HPDE6-E6E7 (cell line): Measurements from ENCODE around the gene ADAM8.
"Not testable (repeated sequence)": the region's sequence is repeated elsewhere in the genome, so short reads cannot be mapped to it uniquely, and the experiment has no call there.

ENCODE experiments used
- DNase-seq: peaks from one replicate; pipeline ENCODE4 v3.0.0; 2011; ENCODE audit warnings: missing footprints; ENCODE audit errors: extremely low spot score

ADAM8 gene

DNA sequence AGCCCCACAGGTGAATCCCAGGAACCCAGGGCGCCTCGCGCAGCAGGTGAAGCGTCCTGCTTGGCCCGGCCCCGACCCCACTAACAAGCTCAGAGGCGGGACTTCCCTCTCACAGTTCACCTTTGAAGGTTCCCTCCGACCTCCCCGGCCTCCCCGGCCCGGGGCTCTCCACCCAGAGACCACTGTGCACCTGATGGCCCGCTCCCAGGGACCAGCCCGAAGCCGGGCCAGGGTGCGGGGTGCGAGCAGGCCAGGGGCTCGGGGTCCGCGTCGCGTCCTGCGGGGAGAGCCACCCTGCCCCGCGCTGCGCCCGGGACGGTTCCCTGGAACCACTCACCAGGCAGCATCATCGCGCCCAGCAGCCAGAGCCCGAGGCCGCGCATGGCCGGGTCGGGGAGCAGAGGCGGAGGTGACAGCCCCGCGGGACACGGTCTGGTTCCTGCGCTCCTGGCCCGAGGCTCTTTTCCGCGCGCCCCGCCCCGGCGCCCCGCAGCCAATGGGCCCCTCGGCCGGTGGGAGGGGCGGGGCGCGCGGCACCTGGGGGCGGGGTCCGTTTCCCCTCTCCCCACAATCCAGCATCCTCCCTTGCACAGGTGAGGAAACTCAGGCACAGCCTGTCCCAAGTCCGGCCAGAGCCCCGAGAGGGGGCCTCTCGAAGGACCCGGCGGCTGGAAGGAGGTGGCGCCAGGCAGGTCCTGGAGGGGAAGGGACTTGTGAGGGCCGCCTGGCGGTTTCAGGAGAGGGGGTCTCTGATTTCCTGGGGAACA lies at the start of gene ADAM8:
Gene ADAM8 (minus strand): TSS at position 434 of the 767 bp plus-strand sequence. CDS start 51 bp downstream, at position 383.
- no peak for DNase-seq

DNA sequence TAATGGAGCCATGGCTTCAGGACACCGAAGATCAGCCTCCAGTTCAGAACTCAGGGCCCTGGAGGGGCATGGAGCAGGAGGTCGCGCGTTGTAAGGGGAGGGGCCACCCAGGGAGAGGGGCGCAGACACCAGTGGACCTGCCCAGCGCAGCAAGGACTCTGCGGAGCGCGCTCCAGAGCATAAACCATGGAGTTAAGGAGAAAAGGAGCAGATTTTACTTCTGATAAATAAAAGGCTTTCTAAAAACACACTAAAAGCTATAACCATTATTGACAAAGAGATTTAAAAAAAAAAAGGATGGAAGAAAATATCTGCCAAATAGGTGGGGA lies 49.5 kb upstream of the ADAM8 start:
- no peak for DNase-seq

DNA sequence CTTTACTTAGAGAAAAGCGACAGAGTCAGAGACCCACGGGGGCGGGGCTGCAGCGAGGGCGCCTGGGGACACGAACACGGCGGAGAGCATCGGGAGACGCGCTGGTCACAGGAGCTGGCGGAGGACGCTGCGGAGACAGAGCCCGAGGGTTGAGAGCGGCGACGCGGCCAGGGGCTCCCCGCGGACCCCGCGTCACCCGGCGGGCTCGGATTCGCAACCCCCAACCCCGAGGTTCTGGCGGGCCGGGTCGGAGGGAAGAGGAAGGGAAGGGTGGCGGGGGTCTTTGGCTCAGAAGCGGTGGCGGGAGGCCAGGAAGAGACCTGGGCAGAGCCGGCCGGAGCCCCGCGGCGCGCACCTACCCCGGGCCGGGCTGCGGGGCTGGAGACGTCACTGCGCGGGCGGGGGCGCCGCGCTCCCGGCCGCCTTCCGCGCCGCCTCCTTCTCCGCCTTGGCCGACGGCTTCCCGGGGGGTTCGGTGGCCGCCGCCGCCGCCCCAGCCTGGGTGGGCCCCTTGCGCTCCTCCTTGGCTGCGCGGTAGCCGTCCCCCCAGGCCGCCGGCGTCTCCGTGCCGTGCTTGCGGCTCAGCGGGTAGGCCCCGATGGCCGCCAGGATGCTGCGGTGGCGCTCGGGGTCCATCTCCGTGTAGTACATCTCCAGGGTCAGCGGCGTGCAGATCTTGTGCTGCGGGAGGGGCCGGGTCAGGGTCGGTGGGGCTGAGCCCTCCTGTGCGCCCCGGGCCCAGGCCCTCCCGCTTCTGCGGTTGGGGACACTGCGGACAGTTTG lies 49.0 kb upstream of the ADAM8 start:
- no peak for DNase-seq

DNA sequence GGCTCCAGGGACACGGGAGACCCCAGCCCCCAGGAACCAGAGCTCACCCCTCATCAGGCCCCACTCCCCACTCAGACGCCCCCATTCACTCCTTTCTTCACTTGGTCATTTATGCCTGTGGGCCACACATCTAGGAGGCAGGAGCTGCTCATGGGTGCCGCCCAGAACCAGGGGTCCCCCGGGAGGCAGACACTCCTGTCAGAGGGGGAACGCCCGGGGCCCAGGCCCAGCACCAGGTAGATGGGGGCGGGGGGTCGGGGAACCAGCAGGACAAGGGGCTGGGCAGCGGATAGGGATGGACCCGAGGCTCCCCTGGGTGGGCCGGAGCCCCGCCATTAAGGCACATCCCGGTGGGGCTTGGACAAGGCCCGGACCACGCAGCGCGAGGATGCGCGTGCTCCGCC lies 48.2 kb upstream of the ADAM8 start:
- no peak for DNase-seq

DNA sequence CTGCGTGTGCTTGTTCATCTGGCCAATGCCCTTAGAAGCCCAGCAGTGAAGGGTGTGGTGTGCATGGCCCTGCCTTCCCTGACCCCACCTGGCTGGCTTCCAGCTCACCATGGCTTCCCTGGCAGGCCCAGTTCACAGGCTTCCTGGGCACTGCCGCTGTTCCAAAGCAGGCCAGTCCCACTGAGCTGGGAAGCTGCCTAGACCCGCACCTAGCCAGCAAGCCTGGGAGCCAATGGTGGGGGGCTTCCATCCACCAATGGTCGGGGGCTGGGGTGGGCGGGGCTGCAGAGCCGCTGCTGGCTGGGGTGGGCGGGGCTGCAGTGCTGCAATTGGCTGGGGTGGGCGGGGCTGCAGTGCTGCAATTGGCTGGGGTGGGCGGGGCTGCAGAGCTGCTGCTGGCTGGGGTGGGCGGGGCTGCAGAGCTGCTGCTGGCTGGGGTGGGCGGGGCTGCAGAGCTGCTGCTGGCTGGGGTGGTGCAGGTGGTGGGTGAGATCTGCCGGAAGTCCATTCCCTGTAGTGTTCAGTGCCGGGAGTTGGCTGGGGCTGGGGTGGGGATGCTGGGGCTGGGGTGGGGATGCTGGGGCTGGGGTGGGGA lies 47.6 kb upstream of the ADAM8 start:
- DNase-seq, result no peak

DNA sequence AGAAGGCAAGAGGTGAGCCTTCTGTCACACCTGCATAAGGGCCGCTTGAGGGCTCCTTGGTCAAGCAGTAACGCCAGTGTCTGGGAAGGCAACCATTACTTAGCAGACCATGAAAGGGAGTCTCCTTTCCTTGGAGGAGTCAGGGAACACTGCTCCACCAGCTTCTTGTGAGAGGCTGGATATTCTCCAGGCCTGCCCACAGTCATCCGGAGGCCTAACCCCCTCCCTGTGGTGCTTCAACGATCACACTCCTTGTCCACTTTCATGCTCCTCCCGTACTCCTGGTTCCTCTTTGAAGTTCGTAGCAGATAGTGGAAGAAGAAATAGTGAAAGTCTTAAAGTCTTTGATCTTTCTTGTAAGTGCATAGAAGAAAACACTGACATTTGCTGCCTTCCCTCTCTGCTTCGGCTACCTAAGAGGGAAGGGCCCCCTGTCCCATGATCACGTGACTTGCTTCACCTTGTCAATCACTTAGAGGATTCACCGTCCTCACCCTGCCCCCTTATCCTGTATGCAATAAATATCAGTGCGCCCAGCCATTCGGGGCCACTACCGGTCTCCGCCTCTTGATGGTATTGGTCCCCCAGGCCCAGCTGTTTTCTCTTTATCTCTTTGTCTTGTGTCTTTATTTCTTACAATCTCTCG lies 45.5 kb upstream of the ADAM8 start:
- DNase-seq, result not testable (repeated sequence)

DNA sequence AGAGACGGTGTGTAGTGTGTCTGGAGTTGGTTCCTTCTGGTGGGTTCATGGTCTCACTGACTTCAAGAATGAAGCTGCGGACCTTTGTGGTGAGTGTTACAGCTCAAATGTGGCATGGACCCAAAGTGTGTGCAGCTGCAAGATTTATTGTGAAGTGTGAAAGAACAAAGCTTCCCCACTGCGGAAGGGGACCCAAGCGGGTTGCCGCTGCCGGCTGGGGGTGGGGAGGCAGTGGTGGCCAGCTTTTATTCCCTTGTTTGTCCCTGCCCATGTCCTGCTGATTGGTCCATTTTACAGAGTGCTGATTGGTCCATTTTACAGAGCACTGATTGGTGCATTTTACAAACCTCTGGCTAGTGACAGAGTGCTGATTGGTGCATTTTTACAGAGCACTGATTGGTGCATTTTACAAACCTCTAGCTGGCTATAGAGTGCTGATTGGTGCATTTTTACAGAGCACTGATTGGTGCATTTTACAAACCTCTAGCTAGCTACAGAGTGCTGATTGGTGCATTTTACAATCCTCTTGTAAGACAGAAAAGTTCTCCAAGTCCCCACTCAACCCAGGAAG lies 44.3 kb upstream of the ADAM8 start:
- DNase-seq, result not testable (repeated sequence)

DNA sequence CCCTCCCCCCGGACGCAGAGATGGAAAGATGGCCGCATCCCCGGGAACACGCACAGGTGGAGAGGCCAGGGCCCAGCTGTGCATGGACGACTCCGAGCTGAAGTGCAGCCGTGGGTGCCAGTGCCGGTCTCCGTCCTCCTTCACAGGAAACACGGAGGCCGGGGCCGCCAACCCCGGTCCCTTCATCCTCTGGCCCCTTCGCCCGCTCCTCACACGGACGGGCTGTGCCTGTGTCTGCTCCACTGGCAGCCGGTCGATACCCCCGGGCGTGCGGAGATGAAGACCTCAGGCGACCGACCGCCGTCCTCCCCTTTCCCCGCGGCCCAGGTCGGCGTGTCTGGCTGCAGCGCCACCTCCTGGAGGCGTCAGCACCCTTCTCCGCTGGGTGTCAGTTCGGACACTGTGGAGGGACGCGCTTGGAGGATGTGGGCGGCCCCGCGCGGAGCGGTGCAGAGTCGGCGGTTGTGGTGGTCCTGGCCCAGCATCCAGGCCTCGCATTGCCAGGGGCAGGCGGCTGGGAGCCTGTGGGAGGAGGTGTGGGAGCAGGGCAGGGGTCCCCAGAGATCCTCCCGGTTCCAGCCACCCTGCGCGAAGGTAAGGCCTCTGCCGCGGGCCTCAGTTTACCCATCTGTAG lies 41.9 kb upstream of the ADAM8 start:
- no peak for DNase-seq

DNA sequence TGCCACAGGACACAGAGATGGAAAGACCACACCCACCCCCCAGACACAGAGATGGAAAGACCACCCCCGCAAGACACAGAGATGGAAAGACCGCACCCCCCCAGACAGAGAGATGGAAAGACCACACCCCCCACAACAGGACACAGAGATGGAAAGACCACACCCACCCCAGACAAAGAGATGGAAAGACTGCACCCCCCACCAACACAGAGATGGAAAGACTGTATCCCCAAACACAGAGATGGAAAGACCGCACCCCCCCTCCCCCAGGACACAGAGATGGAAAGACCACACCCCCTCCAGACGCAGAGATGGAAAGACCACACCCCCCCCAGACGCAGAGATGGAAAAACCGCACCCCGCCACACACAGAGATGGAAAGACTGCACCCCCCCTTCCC lies 40.1 kb upstream of the ADAM8 start:
- no peak for DNase-seq

DNA sequence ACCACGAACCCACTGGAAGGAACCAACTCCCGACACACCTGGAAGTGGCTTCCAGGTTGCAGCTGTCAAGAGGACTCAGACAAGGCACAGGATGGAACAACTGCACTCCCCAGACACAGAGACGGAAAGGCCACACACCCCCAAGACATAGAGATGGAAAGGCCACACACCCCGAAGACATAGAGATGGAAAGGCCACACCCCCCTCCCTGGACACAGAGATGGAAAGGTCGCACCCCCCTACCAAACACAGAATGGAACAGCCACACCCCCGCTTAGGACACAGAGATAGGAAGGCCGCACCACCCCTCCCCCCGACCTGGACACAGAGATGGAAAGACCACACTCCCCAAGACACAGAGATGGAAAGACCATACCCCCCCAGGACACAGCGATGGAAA lies 39.6 kb upstream of the ADAM8 start:
- no peak for DNase-seq

DNA sequence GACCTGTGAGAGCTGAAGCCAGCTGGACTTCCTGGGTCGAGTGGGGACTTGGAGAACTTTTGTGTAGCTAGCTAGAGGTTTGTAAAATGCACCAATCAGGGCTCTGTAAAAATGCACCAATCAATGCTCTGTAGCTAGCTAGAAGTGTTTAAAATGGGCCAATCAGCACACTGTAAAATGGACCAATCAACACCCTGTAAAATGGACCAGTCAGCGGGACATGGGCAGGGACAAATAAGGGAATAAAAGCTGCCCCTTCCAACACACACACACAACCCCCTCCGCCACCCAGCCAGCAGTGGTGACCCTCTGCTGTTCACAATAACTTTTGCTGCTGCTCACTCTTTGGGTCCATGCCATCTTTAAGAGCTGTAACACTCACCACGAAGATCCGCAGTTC lies 39.2 kb upstream of the ADAM8 start:
- DNase-seq, result no peak

DNA sequence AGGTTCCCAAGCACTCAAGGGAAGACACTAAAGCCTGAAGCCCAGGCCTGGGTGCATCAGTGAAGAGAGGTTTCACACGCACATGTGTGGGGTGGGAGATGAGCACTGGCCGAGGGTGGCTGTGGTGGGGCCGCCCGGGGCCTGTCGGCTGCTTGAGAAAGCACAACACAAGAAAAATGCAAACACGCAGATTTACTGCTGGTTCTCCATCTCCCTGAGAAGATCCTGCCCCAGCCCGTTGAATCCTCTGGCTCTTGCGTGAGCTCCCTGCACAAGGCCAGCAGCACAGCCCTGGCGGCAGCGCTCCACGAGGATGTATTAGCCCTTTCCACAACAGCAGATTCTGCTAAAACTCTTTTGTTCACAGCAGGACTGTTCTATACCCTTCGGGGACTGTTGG lies 38.2 kb upstream of the ADAM8 start:
- DNase-seq, result no peak

DNA sequence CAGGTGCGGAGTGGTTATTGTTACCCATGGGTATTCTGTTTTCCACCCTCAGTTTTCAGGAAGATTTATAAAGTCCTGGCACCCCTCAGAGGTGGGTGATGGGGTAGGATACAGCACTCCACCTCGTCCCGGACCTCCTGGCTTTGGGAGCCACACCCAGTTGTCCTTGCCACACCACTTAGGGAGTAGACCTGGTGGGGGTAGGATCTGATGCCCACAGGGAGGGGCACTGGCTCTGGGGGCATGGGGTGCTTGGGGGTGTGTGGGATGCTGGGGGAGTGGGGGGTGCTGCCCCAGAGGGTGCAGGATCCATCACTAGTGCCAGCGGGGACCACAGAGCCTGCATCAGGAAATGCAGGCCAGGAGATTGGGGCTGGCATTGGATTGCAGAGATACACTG lies 36.5 kb upstream of the ADAM8 start:
- DNase-seq, result no peak

DNA sequence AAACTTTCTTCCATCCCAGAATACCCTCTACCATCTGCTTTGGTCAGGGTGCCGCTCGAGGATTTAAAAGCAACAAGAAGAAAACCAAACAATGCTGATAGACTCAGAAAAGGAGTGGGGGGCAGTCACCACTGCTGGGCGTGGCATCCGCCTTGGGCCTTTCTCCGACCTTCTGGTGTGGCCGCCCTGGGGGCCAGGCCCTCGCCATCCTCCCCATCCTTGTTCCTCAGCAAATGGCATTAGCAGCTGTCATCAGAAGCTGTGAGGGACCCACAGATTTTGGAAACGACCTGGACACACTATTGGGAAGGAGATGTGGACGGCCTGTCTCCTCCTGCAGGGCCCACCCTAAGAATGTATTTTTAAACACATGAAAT lies 36.1 kb upstream of the ADAM8 start:
- no peak for DNase-seq

DNA sequence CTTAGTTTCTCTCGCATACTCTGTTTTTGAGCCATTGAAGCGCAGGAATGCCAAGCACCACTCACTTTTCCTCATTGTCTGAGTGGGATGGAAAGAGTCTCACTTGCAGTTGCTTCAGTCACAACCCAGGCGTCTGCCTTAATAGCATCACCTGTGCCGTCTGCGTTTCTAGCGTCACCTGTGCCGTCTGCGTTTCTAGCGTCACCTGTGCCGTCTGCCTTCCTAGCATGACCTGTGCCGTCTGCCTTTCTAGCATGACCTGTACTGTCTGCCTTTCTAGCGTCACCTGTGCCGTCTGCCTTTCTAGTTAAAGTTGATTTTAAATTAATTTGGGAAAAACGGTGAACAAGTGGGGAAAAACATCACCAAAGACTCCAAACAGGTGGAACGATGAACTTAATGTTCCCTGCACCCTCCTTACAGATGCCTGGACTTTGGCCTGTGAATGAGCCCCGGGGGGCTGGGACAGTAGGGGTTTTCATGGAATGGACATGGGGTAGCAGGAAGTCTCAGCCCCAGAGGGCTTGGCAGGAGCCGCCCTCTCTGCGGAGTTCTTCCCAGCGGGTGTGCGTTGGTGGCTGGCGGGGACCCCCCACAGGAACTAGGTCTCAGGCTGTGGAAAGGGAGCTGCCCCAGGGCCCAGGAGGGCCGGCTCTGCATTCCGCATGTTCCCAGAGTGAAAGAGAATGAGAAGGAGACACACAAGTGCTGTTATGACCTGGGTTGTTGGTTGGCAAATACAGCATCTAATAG lies 35.5 kb upstream of the ADAM8 start:
- DNase-seq, result no peak

DNA sequence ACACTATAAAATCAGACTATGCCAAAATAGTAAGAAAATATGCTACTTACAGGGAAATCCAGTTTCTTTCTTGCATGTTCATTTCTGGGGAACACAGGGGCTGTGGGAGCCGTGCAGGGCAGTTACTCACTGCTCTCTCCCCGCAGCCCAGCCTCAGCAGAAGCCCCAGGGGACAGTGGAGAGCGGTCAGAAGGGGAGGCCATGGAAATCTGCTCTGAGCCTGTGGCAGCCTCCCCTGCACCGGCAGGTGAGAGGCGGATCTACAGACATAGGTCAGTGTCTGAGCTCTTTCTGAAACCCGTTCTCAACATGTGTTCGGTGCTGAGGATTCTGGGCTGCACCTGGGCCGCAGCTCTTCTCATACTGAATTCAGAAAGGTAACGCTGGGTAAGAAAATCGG lies 34.9 kb upstream of the ADAM8 start:
- no peak for DNase-seq

DNA sequence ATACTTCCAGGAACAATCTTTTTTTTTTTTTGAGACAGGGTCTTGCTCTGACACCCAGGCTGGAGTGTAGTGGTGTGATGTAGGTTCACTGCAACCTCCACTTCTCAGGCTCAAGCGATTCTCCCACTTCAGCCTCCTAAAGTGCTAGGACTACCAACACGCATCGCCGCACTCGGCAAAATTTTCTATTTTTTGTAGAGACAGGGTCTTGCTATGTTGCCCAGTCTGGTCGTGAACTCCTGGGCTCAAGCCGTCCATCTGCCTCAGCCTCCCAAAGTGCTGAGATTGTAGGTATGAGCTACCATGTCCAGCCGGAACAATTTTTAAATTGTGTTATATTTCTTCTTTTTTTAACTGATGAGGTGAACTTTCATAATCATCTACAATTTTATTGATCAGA lies 34.1 kb upstream of the ADAM8 start:
- DNase-seq, result no peak

DNA sequence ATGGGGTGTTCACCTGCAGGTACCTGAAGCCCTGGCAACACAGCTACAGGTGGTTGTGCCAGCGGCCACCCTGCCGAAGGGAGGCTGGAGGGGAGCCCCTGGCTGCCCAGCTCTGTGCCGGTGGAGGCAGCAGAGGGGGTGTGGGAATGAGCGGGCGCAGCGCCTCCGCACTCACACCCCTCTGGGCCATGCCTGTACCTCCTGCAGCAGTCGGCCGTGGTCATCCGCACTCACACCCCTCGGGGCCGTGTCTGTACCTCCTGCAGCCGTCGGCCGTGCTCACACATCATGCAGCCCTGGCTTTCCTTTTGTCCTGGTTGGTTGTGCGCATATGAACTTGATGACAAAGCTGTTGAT lies 33.7 kb upstream of the ADAM8 start:
- DNase-seq, result no peak

DNA sequence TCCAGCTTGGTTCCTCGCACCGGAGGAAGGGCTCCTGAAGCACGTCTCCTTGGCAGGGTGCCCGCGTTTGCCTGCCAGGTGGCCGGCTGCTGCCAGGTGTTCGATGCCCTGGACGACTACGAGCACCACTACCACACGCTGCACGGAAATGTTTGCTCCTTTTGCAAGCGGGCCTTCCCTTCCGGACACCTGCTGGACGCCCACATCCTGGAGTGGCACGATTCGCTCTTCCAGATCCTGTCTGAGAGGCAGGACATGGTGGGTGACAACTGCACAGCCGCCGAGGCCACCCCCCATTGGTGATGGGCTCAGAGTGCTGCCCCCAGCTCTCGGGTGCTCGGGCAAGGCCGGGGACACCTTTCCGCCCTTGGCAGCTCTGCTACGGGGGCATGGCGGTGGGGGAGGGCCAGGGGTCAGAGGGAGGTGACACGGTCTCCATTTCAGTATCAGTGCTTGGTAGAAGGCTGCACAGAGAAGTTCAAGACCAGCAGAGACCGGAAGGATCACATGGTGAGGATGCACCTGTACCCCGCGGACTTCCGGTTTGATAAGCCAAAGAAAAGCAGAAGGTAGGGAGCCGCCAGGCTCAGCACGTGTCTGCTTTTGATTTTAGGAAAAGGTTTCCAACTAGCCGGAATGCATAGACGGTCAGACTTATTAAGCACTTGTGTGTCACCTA lies 33.2 kb upstream of the ADAM8 start:
- DNase-seq, result no peak

DNA sequence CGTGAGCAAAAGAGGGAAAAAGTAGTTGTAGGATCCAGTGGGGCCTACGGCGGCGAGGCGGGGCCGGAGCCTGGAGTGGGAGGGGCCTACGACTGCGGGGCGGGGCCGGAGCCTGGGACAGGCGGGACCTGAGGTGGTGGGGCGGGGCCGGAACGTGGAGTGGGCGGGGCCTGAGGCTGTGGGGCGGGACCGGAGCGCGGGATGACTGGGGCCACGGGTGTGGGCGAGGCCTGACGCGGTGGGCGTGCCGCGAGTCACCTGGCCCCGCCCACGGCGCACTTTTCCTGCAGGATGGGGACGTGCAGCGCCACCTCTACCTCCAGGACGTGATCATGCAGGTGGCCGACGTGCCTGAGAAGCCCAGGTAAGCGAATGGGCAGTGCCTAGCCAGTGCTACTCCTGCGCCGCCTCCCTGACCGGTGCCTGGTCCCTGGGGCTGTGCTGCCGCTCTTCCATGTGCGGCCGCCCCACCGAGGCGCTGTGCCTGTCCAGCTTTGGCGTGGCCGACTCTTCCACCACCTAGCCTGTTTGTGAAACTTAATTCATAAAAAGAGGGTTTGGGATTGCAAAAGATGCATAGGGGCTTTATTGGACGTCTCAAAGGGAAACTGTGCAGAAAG lies 32.5 kb upstream of the ADAM8 start:
- DNase-seq, result peak; percentile 60
